Fibroblast of villous mesenchyme (primary cell): ENCODE data around the gene TMEM115. TPM values are rescaled to one million over a fixed set of nuclear protein-coding genes. Genes with fewer than 3 reads are reported as not detected.
A peak's percentile ranks its signal among the peaks of the same experiment; 100 is the strongest.

ENCODE experiments used
- DNase-seq: peaks from one replicate; pipeline ENCODE4 v3.0.0-alpha.2; 2010; ENCODE audit warnings: low read depth
- H3K4me3 ChIP-seq: 2 replicates; pipeline ENCODE4 v1.5.1; 2011; ENCODE audit warnings: low read depth, mild to moderate bottlenecking, low read length
- CTCF ChIP-seq: IDR thresholded peaks from 2 replicates; pipeline ENCODE4 v1.5.1; 2012; ENCODE audit warnings: low read depth, mild to moderate bottlenecking, low read length; ENCODE audit not compliant: insufficient read depth
- total RNA-seq: library from RNA; depleted of rRNA; stranded (reverse); fragments of >200 nt; gene quantifications from 2 replicates; pipeline ENCODE4 v1.2.3, GENCODE V29; 2012

Gene TMEM115
- total RNA-seq, 1 donor: 55.3 TPM

GRCh38 chr3:50322386-50323091, 36.8 kb downstream of the TMEM115 start, which contains the start of gene HYAL2:
HYAL2 (minus strand) TSS chr3:50322745; CDS start chr3:50320489, 2,256 bp downstream.
- no peak for TF ChIP-seq CTCF
- H3K4me3 ChIP-seq: peak within 1 kb of the TSS; percentile 68
- DNase-seq: no peak

- peak overlapping the region; percentile 68 for H3K4me3 ChIP-seq
- no peak for DNase-seq
- no peak for TF ChIP-seq CTCF
Measured at GRCh38 chr3:50322115-50322385, 37.3 kb downstream of the TMEM115 start.

GRCh38 chr3:50321336-50322114, 37.8 kb downstream of the TMEM115 start:
- peak; percentile 88 for DNase-seq
- TF ChIP-seq CTCF: peak; percentile 46

GRCh38 chr3:50320853-50321335, 38.4 kb downstream of the TMEM115 start:
- no peak for TF ChIP-seq CTCF
- H3K4me3 ChIP-seq: peak overlapping the region; percentile 68
- peak; percentile 68 for DNase-seq

More at GRCh38 chr3:50321336-50322114, 37.8 kb downstream of the TMEM115 start:
- H3K4me3 ChIP-seq: peak overlapping the region; percentile 68

GRCh38 chr3:50319894-50320625, 39.3 kb downstream of the TMEM115 start:
- peak overlapping the region; percentile 68 for H3K4me3 ChIP-seq
- TF ChIP-seq CTCF: no peak
- DNase-seq: no peak

GRCh38 chr3:50319181-50319893, 40.0 kb downstream of the TMEM115 start:
- TF ChIP-seq CTCF: no peak
- no peak overlapping the region for H3K4me3 ChIP-seq
- DNase-seq: no peak
